NCI-H748 treated with DMSO at 0.1 percent for 48 hours (cell line): ENCODE results near the gene CCSER2.
"Not testable (repeated sequence)": the region's sequence is repeated elsewhere in the genome, so short reads cannot be mapped to it uniquely, and the experiment has no call there.

Experiments
- DNase-seq: peaks from one replicate; lab custom pipeline; 2025; lab: John Stamatoyannopoulos, UW

Gene CCSER2

DNA sequence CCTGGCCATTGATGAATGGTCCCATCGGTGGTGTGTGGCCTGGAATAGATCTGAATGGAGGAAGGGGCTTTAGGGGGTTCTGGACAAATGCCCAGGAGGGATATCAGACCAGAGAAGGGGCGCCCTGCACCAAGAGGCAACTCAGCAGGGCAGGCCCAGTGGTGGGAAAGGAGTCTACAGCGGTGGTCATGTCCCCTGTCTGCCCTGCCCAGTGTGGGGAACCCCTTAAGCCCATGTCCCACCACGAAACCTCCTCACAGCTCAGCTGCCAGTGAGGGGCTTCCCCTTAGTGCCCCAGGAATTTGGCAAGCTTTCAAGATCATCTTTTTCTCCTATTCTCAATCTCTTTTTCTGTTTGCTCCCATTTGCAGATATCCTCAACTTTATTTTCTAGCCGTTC is 14.1 kb upstream of the CCSER2 start:
- no peak for DNase-seq

DNA sequence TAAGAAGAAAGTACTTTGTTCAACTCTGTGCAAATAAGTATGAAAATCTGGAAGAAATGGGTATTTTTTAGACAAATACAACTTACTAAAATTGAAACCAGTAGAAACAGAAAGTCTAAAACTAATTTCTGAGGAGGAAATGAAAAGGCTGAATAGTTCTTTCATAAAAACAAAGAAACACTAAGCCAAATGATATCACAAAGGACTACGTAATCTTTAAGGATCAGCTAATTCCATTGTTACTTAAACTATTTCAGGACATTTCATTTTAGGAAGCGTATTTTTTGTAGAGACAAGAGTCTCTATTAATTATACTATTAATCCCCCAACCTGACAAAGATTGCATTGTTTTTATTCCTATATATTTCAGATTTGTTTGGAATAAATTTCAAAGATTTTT is 11.2 kb upstream of the CCSER2 start:
- no peak for DNase-seq

DNA sequence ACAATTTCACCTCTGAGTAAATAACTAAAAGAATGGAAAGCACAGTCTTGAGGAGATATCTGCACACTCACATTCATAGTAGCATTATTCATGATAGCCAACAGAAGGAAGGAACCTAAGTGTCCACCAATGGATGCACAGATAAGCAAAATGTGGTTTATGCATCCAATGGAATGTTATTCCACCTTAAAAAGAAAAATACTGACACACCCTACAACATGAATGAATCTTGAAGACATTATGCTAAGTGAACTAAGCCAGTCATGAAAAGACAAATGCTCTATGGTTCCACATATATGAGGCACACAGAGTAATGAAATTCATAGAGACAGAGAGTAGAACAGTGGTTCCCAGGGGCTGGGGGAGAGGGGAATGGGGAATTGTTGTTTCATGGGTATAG is 6.5 kb upstream of the CCSER2 start:
- no peak for DNase-seq

DNA sequence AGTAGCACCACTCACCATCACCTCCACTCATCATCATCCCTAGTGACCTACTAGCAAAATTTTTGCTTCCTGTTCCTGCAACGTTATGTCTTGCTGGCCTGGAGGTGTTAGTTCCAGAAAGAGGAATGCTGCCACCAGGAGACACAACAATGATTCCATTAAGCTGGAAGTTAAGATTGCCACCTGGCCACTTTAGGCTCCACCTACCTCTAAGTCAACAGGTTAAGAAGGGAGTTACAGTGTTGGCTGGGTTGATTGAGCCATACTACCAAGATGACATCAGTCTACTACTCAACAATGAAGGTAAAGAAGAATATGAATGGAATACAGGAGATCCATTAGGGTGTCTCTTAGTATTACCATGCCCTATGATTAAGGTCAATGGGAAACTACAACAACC is 4.8 kb upstream of the CCSER2 start:
- not testable (repeated sequence) for DNase-seq

DNA sequence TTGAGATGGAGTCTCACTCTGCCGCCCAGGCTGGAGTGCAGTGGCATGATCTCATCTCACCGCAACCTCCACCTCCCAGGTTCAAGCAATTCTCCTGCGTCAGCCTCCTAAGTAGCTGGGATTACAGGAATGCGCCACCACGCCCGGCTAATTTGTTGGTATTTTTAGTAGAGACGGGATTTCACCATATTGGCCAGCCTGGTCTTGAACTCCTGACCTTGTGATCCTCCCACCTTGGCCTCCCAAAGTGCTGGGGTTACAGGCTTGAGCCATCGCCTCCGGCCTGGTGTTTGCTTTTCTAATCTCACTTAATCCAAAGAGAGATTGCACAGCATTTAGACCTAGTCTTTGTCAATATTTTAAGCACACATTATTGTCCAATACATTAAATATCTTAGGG is 1.4 kb upstream of the CCSER2 start:
- DNase-seq, result not testable (repeated sequence)

DNA sequence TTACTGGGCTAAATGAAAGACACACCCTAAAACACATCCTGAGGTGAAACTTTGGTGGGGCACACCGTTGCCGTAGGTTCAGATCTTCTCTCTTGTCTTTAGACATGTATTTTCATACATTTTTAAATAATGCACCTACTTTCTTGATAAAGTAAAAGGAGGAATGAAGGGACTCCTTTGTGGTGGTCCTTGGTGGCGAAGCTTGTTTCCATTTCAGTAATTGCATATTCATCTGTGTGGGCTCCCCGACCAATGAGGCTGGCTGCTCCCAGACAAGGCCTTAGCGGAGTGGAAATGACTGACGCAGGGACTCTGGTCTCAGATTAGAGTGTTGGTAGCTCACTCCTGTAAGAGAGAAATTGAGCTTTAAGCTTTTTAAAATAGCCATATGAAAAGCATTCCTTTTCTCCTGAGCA is 815 bp downstream of the CCSER2 start:
- peak; percentile 30 for DNase-seq

DNA sequence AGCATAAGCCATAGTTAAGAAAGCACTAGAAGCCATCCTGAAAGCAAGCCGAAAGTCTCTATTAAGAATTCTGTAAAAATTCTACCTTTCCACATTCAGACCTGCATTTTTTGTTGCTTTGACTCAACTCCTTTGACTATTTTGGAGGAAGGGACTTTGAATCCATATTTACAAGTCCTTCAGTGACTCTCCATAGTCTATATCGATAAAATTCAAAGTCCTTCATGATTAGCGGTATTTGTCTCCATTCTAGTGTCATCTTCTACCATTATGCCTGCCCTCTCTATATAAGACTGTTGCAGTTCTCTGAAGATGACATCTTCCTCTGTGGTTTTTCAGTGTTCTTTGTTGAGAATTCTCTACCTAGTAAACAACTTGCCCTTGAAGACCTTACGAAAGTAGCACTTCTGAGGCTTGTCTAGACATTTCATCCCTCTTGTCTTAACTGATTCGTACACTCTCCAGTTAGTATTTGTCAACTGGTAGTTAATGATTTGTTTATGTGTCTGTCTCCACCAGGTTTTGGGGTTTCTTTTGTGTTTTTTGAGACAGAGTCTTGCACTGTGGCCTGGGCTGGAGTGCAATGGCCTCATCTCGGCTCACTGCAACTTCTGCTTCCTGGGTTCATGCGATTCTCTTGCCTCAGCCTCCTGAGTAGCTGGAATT is 1.7 kb downstream of the CCSER2 start:
- no peak for DNase-seq

DNA sequence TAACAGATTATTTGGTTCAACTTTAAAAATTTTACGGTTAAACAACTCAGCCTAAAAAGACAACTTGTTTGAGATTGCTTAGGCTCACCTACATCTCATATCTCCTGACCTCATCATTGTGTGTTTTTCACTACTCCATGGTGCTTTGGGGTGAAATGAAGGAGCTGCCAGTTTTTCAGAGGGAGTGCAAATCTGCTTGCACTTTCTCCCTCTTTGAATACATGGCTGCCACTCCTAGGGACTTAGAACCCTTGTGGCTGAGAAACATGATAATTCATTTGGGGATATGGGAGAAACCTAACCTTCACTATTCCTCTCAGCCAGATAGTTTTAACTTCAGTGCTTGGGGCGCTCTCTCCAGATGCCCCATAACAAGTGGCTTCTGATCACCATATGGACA is 2.7 kb downstream of the CCSER2 start:
- no peak for DNase-seq

DNA sequence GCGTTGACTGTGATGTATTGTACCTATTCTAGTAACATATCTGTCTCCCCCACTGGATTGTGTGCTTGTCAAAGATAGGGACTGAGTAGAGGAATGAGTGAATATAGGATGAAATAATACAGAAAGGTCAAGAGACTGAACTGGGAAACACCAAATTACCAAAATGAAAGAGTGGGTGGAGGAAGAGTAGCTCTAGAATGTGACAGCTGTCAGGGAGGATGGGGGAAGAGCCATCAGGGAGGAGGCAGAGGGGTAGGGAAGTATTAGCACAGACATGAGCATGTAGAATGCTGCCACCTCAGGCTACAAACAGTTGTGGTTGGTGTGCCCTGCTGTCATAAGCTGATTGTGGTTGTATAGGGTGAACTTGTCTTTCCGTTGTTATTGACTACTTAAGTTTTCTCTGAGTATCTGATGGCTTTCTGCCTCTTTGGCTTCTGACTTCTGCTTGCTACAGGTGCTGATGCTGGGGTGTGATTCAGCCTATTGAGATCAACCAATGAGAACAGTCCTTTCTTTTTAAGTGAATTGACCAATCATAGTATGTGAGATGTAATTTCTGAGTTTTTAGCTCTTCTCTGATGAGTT is 5.6 kb downstream of the CCSER2 start:
- no peak for DNase-seq

DNA sequence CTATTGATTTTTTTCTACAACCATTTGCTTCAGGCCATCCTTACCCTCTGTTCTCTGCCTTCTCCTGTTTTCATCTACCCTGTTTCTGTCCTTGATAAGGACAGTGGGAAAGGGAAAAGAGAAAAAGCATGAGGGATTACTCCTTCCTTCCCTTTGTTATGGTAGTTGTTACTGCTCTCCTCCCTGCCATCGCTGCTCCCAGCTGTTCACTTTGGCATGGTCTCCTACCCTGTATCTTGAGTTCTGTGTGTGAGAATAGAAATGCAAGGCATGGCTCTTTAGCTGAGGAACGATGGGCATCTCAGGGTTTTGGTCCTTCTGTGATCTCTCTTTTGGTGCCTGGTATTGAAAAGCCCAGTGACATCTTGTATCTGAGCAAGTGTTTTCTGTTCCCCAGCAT is 6.4 kb downstream of the CCSER2 start:
- DNase-seq, result no peak

DNA sequence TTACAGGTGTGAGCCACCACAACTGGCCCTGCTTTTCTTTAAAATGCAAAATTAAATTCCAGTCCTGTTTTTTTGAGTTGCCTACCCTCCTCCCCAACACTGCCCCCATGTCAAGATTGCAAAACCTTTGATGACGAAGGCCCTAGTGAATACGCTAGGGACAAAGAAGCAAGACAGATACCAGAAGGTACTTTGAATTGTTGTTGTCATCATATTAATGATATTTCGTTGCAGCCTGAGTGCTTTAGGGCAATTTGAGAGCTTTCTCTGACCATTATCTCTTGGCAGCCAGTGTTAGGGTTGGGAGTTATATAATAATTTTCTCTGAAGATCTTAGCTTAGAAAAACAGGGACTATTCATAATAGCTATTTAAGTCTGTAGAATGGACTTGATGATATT is 7.1 kb downstream of the CCSER2 start:
- DNase-seq, result no peak

DNA sequence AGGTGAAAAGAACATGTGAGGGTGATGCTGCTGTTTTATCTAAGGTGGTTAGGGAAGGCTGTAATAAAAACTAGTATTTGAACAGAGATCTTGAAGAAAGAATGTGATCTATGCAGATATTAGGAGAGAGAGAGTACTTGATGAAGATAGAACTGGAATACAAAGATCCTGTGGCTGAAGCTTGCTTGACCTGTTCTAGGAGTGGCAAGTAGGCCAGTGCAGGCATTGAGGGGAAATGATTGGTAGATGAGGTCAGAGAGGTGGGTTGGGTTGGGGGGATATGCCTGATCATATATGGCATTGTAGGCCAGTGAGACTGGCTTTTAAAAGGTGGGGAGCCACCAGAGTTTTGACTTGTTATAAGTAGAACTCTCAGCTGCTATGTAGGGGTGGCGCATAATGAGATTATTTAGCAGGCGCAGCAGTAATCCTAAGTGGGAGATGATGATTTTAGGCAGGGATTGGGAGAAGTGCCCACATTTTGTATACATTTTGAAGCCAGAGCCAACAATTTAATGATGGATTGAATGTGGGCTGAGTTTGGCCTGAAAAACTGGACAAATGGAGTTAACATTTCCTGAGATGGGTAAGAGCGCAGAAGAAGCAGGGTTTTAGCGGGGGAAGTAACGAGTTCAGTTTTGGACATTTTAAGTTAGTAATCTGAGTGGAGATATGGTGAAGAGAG is 8.2 kb downstream of the CCSER2 start:
- no peak for DNase-seq

DNA sequence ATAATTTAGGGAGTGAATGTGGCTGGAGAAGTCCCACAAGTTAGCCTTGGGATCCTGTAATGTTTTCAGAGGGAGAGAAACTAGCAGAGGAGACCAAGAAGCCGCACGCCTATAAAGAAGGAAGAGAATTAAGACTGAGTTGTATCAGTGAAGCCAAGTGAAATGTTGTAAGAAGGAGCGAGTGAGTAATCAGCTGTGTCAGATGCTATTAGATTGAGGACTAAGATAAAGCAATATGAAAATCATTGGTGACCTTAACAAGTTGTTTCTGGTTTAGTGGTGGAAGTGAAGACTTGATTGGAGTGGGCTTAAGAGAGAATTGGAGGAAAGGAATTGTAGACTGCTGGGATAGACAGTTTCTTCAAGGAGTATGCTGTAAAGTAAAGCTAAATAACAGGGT is 8.8 kb downstream of the CCSER2 start:
- no peak for DNase-seq

DNA sequence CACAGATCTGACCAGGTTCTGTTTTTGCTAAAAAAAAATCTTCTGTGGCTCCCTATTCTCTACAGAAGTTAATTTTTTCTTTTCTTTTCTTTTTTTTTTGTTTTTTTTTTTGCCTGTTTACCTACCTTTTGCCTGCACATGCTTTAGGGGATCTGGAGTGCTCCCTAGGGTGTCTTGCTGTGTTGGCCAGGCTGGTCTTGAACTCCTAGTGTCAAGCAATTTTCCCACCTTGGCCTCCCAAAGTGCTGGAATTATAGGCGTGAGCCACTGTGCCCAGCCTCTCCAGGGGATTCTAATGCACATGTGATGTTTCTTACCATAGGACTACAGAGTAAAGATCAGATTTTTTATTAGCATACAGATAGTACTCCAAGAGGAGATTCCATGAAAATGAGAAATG is 10.6 kb downstream of the CCSER2 start:
- DNase-seq, result no peak

DNA sequence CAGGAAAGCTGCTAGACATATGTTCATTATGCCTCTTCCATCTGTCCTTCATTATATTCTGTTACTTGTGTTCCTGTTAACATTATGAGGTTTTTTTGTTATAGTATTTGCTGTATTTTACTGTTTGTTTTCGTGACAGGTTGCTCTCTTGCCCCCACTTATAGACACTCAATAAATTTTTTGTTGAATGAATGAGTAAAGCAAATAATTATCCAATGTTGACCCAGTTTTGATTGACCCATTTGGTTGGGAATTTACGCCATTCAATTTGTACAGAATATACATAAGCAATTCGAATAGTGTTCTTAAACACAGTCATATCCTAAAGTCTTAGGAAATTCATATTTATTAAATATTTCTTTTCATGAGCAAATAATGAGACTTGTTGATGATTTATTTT is 11.8 kb downstream of the CCSER2 start:
- DNase-seq, result peak; percentile 86

DNA sequence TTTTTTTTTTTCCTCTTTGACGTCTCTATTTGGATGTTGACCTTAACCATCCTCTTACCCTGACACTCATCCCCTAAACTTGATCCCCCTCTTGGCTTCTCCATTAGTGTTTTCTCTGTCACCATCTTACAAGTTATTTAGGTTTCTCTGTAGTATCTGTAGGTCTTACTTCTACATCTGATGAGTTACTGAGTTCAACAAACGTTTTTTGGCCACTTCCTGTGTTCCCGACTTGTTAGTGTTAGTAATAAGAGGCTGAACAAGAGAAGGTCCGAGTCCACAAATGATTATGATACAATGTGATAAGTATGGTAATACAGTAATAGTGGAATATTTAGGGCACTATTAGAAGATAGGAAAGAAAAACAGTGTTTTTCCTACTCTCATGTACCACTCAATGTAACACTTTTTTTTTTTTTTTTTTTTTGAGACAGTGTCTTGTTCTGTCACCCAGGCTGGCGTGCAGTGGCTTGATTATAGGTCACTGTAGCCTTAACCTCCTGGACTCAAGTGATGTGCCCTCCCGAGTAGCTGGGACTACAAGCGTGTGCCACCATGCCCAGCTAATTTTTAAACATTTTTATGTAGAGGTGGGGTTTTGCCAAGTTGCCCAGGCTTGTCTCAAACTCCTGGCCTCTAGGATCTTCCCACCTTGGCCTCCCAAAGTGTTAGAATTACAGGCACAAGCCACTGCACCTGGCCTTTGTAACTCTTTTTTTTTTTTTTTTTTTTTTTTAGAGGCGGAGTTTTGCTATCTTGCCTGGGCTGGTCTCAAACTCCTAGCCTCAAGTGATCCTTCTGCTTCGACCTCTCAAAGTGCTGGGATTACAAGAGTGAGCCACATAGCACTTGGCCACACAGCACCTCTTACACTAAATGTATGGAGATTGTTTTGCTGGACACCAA is 12.5 kb downstream of the CCSER2 start:
- DNase-seq, result no peak

DNA sequence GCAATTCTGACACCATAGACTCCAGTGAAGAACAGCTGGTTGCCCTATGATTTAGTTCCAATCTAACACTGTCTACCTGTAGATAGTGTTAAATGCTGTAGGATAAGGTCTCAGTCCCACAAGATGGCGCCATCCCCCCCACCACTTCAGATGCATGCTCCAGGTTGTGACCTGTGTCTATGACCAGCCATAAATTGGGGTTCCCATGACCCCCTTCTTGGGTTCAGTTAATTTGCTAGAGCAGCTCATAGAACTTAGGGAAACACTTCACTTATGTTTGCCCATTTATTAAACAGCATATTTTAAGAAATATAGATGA is 13.1 kb downstream of the CCSER2 start:
- DNase-seq, result no peak

DNA sequence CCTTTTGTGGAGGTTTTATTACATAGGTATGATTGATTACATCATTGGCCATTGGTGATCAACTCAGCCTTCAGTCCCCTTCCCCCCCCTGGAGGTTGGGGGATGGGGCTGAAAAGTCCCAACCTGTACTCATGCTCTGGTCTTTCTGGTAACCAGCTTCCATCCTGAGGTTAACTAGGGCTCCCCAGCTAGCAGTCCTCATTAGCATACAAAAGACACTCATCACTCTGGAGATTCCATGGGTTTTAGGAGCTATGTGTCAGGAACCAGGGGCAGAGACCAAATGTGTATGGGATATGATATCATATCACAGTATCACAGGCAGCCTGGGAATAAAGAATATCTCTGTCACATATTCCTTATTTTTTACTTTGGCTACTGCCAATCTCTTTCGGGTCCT is 13.6 kb downstream of the CCSER2 start:
- no peak for DNase-seq

DNA sequence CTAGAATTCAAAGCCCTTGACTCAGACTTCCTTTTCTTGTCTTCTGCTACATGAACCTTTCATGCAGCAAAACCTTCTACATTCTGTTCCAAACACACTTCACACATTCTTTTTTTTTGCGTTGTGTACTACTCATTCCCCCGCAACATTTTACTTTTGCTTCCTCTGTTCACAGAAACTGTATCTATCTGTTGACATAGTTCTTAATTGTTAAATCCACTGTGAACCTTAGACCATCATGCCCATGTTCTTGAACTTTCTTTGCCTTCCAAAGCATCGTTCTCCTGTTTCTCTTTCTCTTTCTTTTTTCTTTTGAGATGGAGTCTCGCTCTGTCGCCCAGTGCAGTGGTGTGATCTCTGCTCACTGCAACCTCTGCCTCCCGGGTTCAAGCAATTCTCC is 14.2 kb downstream of the CCSER2 start:
- DNase-seq, result no peak

DNA sequence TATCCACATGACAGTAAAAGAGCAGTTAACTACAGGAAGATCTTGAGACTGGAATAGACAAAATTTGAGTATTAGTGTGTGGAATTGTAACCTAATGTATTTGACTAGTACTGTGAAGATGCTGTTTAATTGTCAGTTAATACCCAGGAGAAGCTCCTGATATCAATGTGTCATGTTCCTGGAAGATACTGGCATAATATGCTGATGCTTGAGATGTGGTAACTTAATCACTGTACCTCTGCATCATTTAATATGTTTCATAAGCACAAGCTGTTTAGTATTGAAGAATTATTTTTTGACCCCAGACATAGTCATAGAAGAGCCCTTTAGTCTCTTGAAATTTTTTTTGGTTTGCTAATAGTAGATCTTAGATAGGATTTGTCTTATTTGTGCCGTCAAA is 15.4 kb downstream of the CCSER2 start:
- no peak for DNase-seq

DNA sequence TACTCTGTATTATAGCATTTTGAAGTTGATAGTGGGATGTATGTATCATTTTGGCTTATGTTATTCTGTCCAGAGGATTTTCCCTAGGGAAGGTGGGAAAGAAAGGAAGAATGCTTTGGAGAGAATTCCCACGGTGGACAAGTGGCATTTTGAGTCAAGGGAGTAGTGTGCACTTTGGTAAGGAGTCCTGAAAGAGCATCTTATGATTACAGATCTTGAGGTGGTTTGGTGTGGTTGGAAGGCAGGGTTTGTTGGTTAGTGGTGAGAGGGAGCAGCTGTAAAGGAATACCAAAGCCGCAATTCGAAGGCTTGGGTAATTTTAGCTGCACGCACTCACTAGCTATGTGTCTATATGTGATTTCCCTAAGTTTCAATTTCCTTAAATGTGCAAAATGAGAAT is 16.1 kb downstream of the CCSER2 start:
- DNase-seq, result no peak

DNA sequence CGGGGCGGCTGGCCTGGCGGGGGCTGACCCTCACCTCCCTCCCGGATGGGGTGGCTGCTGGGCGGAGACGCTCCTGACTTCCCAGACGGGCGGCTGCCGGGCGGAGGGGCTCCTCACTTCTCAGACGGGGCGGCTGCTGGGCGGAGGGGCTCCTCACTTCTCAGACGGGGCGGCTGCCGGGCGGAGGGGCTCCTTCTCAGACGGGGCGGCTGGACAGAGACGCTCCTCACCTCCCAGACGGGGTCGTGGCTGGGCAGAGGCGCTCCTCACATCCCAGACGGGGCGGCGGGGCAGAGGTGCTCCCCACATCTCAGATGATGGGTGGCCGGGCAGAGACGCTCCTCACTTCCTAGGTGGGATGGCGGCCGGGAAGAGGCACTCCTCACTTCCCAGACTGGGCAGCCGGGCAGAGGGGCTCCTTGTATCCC is 19.2 kb downstream of the CCSER2 start:
- DNase-seq, result not testable (repeated sequence)

DNA sequence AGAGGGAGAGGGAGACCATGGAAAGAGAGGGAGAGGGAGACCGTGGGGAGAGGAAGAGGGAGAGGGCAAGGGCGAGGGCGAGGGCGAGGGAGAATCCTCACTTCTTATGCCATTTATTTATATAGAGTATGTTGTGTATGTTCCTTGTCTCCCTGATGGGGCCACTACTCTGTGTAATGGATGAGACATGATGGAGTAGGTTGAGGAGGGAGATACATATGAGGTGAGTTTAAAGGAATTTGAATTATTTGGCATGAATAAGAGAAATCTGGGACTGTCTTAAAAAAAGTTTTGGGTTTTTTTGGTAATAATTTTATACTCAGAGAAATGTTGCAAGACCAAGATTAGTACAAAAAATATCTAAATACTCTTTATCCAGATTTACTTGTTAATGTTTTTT is 20.1 kb downstream of the CCSER2 start:
- DNase-seq, result no peak
